MCF 10A (cell line): Measurements from ENCODE around the gene ZNF77. TPM values are rescaled to one million over a fixed set of nuclear protein-coding genes. Genes with fewer than 3 reads are reported as not detected.
A peak's percentile ranks its signal among the peaks of the same experiment; 100 is the strongest.

Source experiments
- BruUV-seq: library from RNA; stranded (reverse); fragments of 400-500 nt; replicated peaks from 2 replicates; lab custom pipeline; 2021; lab: Mats Ljungman, UMichigan
- CTCF ChIA-PET: fragments of 300-600 bp; sonication (Branson Sonifier 250); formaldehyde crosslinking; extraction: SDS; loops from one replicate; lab custom pipeline; 2021; ENCODE audit warnings: antibody characterized with exemption, inconsistent platforms; lab: Yijun Ruan, JAX
- POLR2A ChIA-PET: fragments of 300-600, 350-650 bp; sonication (Branson Sonifier 250); formaldehyde crosslinking; extraction: SDS; loops from one replicate; lab custom pipeline; 2020; ENCODE audit warnings: antibody characterized with exemption, inconsistent platforms; lab: Yijun Ruan, JAX
- DNase-seq: peaks from one replicate; pipeline ENCODE4 v3.0.0-alpha.2; 2018; ENCODE audit not compliant: unreplicated experiment
- H3K27ac Mint-ChIP-seq: one replicate; pipeline ENCODE4 v1.8.0; 2022; ENCODE audit warnings: mild to moderate bottlenecking, low read depth, mixed read lengths; ENCODE audit not compliant: unreplicated experiment
- H3K27me3 Mint-ChIP-seq: one replicate; pipeline ENCODE4 v1.8.0; 2022; ENCODE audit warnings: mixed read lengths; ENCODE audit not compliant: insufficient read depth, unreplicated experiment
- H3K36me3 Mint-ChIP-seq: one replicate; pipeline ENCODE4 v1.8.0; 2022; ENCODE audit warnings: mild to moderate bottlenecking, moderate library complexity, mixed read lengths; ENCODE audit not compliant: insufficient read depth, unreplicated experiment
- H3K4me1 Mint-ChIP-seq: one replicate; pipeline ENCODE4 v1.8.0; 2022; ENCODE audit warnings: mixed read lengths; ENCODE audit not compliant: insufficient read depth, unreplicated experiment
- H3K4me3 Mint-ChIP-seq: one replicate; pipeline ENCODE4 v1.8.0; 2022; ENCODE audit warnings: mild to moderate bottlenecking, moderate library complexity, mixed read lengths; ENCODE audit not compliant: unreplicated experiment
- H3K9me3 Mint-ChIP-seq: one replicate; pipeline ENCODE4 v1.8.0; 2022; ENCODE audit warnings: mixed read lengths; ENCODE audit not compliant: unreplicated experiment
- intact Hi-C: fragments of 100-400 bp; cut with micrococcal nuclease; formaldehyde crosslinking; loops from 2 replicates; pipeline ENCODE4 v1.14.1; 2022
- total RNA-seq: library from RNA; stranded (reverse); gene quantifications from 2 replicates; pipeline ENCODE4 v1.2.3, GENCODE V29; 2022
- TF ChIP-seq, protein P1 (sequence below): fragments of 200-600 bp; IDR thresholded peaks from one replicate; pipeline ENCODE4 v1.8.0; 2022; ENCODE audit warnings: antibody characterized with exemption, mild to moderate bottlenecking; ENCODE audit not compliant: unreplicated experiment

Gene ZNF77
- total RNA-seq, 1 experiment from 2014 or later: 4.9 TPM

DNA sequence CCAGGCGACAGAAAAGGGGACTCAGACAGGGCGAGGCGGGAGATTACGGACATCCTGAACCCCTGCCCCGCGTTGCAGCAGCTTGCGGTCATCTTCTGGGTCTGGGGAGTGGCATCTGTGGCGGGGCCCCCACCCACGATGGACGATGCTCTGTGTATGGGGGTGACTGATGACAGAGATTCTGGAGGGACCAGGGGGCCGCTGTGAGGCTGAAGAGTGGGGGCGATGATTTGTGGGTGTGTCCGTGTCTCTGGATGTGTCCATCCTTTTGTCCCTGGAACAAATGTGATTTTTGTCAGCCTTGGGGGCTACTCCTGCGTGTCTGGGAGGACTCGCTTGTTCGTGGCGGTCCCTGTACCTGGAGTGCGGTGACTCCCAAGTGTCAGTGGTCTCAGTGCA, 17.7 kb downstream of the ZNF77 start:
- TF ChIP-seq, protein P1, sequence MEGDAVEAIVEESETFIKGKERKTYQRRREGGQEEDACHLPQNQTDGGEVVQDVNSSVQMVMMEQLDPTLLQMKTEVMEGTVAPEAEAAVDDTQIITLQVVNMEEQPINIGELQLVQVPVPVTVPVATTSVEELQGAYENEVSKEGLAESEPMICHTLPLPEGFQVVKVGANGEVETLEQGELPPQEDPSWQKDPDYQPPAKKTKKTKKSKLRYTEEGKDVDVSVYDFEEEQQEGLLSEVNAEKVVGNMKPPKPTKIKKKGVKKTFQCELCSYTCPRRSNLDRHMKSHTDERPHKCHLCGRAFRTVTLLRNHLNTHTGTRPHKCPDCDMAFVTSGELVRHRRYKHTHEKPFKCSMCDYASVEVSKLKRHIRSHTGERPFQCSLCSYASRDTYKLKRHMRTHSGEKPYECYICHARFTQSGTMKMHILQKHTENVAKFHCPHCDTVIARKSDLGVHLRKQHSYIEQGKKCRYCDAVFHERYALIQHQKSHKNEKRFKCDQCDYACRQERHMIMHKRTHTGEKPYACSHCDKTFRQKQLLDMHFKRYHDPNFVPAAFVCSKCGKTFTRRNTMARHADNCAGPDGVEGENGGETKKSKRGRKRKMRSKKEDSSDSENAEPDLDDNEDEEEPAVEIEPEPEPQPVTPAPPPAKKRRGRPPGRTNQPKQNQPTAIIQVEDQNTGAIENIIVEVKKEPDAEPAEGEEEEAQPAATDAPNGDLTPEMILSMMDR: no peak
- CTCF ChIA-PET: interaction anchor here (0.7 kb wide), 1 partner anchor 1710 kb away, joined by 3 read pairs; no protein-coding TSS in a partner anchor
- POLR2A ChIA-PET: no interaction called here
- Mint-ChIP-seq H3K4me3 (no peak overlapping the region), H3K27ac (no peak overlapping the region), H3K27me3 (no peaks in the 10 kb centered on the region), H3K9me3 (peaks cover 13% of the 10 kb centered on the region), H3K36me3 (peaks cover 10% of the 10 kb centered on the region), H3K4me1 (peaks cover 12% of the 10 kb centered on the region)
- intact Hi-C loops: no loop called here
- BruUV-seq: no TSS peak
- DNase-seq: no peak

- peaks cover 14% of the 10 kb centered on the region for H3K36me3 Mint-ChIP-seq
- no peaks in the 10 kb centered on the region for H3K27me3 Mint-ChIP-seq
- no TSS peak for BruUV-seq
- DNase-seq: no peak
- H3K27ac Mint-ChIP-seq: no peak overlapping the region
- POLR2A ChIA-PET: no interaction called here
- intact Hi-C loops: no loop called here
- peaks cover 11% of the 10 kb centered on the region for H3K9me3 Mint-ChIP-seq
- peaks cover 12% of the 10 kb centered on the region for H3K4me1 Mint-ChIP-seq
- TF ChIP-seq, protein P1: no peak
- H3K4me3 Mint-ChIP-seq: no peak overlapping the region
- CTCF ChIA-PET: no interaction called here
Observed at GRCh38 chr19:2926341-2927031, 18.3 kb downstream of the ZNF77 start.

DNA sequence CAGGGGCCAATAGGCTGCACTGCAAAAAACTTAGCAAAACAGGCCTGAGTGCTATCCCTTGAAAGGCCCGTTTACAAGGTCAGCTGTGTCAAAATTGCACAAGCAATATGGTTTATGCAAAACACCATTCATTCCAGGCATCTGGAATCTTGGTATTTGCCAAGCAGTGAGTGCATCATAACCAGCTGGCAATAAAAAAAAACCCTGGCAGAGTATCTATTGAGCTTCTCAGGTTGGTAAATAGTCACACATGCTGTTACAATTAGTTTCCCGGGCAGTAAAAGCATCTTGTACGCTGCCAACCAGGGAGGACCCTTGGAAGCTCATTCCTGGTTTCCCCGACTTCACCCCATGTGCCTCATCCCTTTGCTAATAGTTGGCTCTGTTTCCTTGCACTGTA, 21.3 kb downstream of the ZNF77 start:
- TF ChIP-seq, protein P1: no peak
- intact Hi-C loops: no loop called here
- CTCF ChIA-PET: interaction anchor here (0.6 to 3.0 kb wide), 10 partner anchors 10 to 531 kb away, joined by 3 to 16 read pairs (median 4); no protein-coding TSS in a partner anchor
- DNase-seq: peak; percentile 74
- BruUV-seq: no TSS peak
- peak overlapping the region; percentile 46 for H3K27ac Mint-ChIP-seq
- peaks cover 26% of the 10 kb centered on the region for H3K36me3 Mint-ChIP-seq
- H3K9me3 Mint-ChIP-seq: no peaks in the 10 kb centered on the region
- no peaks in the 10 kb centered on the region for H3K27me3 Mint-ChIP-seq
- POLR2A ChIA-PET: interaction anchor here (0.7 to 6.8 kb wide), 21 partner anchors 9 to 839 kb away, joined by 3 to 52 read pairs (median 4); partner anchors contain the start of genes MRPL54, SGTA, ZNF555 and ZNF57
- no peak overlapping the region for H3K4me3 Mint-ChIP-seq
- peaks cover 12% of the 10 kb centered on the region for H3K4me1 Mint-ChIP-seq

- Mint-ChIP-seq H3K4me1 (peaks cover 12% of the 10 kb centered on the region), H3K9me3 (no peaks in the 10 kb centered on the region), H3K36me3 (peaks cover 31% of the 10 kb centered on the region), H3K27me3 (no peaks in the 10 kb centered on the region), H3K4me3 (no peak overlapping the region), H3K27ac (peak overlapping the region; percentile 46)
- TF ChIP-seq, protein P1: no peak
- ChIA-PET POLR2A (interaction anchor here (0.7 to 6.8 kb wide), 15 partner anchors 9 to 839 kb away, joined by 3 to 52 read pairs (median 6); partner anchors contain the start of genes MRPL54, SGTA and ZNF57), CTCF (interaction anchor here (1.1 to 3.0 kb wide), 6 partner anchors 10 to 530 kb away, joined by 3 to 16 read pairs (median 5); no protein-coding TSS in a partner anchor)
- peak; percentile 50 for DNase-seq
- intact Hi-C loops: no loop called here
- no TSS peak for BruUV-seq
Observed at GRCh38 chr19:2922987-2923386, 21.8 kb downstream of the ZNF77 start.
